ENCODE results near the gene AFF3. TPM values are rescaled to one million over a fixed set of nuclear protein-coding genes. Genes with fewer than 3 reads are reported as not detected.

AFF3 gene
- polyA plus RNA-seq, 1 donor = 3.5 TPM

GRCh38 chr2:99824758-99825157 is 317.6 kb downstream of the AFF3 start:
- DNase-seq (ENCODE audit: low read depth) = no peak

GRCh38 chr2:99822474-99823207 is 319.7 kb downstream of the AFF3 start:
- DNase-seq (ENCODE audit: low read depth) = no peak

GRCh38 chr2:99821984-99822383 is 320.4 kb downstream of the AFF3 start:
- DNase-seq (ENCODE audit: low read depth) = no peak

GRCh38 chr2:99821572-99821971 is 320.8 kb downstream of the AFF3 start:
- DNase-seq (ENCODE audit: low read depth) = no peak

- no peak for DNase-seq (ENCODE audit: low read depth)
Observed at GRCh38 chr2:99821039-99821438, 321.4 kb downstream of the AFF3 start.

- no peak for DNase-seq (ENCODE audit: low read depth)
Observed at GRCh38 chr2:99819766-99820165, 322.6 kb downstream of the AFF3 start.

- DNase-seq (ENCODE audit: low read depth) = no peak
Observed at GRCh38 chr2:99818842-99819241, 323.5 kb downstream of the AFF3 start.

GRCh38 chr2:99816908-99817307 is 325.5 kb downstream of the AFF3 start:
- no peak for DNase-seq (ENCODE audit: low read depth)

- DNase-seq (ENCODE audit: low read depth) = no peak
Observed at GRCh38 chr2:99812426-99812825, 330.0 kb downstream of the AFF3 start.

GRCh38 chr2:99811544-99811943 is 330.8 kb downstream of the AFF3 start:
- no peak for DNase-seq (ENCODE audit: low read depth)

GRCh38 chr2:99810225-99810624 is 332.2 kb downstream of the AFF3 start:
- DNase-seq (ENCODE audit: low read depth) = no peak

GRCh38 chr2:99809259-99809900 is 333.0 kb downstream of the AFF3 start:
- DNase-seq (ENCODE audit: low read depth) = no peak

- DNase-seq (ENCODE audit: low read depth) = no peak
Observed at GRCh38 chr2:99808361-99809200, 333.8 kb downstream of the AFF3 start.

GRCh38 chr2:99806758-99807157 is 335.6 kb downstream of the AFF3 start:
- DNase-seq (ENCODE audit: low read depth) = no peak

GRCh38 chr2:99805930-99806476 is 336.4 kb downstream of the AFF3 start:
- DNase-seq (ENCODE audit: low read depth) = no peak

GRCh38 chr2:99803846-99804245 is 338.5 kb downstream of the AFF3 start:
- no peak for DNase-seq (ENCODE audit: low read depth)

- DNase-seq (ENCODE audit: low read depth) = no peak
Observed at GRCh38 chr2:99802734-99803133, 339.7 kb downstream of the AFF3 start.

GRCh38 chr2:99801327-99801901 is 341.0 kb downstream of the AFF3 start:
- DNase-seq (ENCODE audit: low read depth) = no peak

- DNase-seq (ENCODE audit: low read depth) = no peak
Observed at GRCh38 chr2:99797475-99797874, 344.9 kb downstream of the AFF3 start.

- DNase-seq (ENCODE audit: low read depth) = no peak
Observed at GRCh38 chr2:99794414-99794813, 348.0 kb downstream of the AFF3 start.

GRCh38 chr2:99793022-99793421 is 349.4 kb downstream of the AFF3 start:
- no peak for DNase-seq (ENCODE audit: low read depth)

- DNase-seq (ENCODE audit: low read depth) = no peak
Observed at GRCh38 chr2:99789849-99790248, 352.5 kb downstream of the AFF3 start.

All from forelimb muscle (tissue), 1 donor.